NOMO-1 treated with DMSO at 0.1 percent for 48 hours (cell line): Measurements from ENCODE around the gene BMPR1B.

Experiments
- DNase-seq: peaks from one replicate; lab custom pipeline; 2025; ENCODE audit not compliant: unreplicated experiment; lab: John Stamatoyannopoulos, UW

The BMPR1B gene

DNA sequence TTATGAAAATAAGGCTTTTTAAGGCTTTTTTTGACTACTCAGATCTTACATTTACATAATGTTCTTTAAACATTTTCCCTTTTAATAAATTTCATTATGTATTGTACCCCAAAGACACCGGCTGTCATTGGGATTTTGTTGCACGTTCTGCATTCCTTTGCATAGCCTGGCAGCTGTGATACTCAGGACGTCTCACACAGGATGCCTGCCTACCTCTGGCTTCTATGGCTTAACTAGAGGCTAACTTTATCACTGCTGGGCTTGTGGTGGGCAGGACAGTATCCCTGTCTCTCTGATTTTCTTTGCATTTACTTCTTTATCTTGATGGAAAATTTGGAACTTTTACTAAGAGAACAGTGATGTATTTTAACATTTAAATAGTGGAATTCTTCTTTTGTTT lies 147.8 kb downstream of the BMPR1B start:
- no peak for DNase-seq

DNA sequence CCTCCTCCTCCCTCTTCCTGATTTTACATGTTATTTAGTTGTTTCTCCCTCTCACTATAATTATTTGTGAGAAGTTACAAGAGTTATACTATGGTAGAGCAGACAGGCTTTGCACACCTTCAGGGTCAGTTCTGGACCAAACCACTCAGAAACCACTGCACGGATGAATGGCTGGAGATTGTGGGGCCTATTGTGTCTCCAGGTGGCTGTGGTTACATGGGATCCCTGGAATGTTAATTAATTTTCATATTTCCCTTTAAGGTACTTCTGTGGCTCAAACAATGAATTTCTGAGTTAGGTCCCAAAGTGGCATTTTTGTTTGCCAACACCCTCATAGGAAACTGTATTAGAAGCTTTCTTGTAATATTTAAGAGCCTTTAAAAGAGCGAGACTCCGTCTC lies 151.9 kb downstream of the BMPR1B start:
- DNase-seq, result no peak

DNA sequence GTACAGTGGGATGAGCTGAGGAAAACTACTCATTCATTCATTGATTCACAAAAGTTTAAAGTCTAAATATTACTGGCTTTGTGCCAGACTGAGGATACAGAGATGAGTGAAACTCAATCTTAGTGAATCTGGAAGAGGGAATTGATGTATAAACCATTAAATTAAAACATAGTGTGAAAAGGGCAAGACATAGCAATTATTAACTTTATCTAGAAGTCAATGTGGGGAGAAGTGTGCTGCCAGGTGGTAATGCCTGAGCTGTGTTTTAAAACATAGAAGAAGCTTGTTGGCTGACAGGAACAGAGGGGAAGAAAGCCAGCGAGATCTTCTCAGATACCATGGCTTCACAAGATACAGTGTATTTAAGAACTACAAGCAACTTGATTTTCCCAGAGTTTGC lies 153.4 kb downstream of the BMPR1B start:
- no peak for DNase-seq

DNA sequence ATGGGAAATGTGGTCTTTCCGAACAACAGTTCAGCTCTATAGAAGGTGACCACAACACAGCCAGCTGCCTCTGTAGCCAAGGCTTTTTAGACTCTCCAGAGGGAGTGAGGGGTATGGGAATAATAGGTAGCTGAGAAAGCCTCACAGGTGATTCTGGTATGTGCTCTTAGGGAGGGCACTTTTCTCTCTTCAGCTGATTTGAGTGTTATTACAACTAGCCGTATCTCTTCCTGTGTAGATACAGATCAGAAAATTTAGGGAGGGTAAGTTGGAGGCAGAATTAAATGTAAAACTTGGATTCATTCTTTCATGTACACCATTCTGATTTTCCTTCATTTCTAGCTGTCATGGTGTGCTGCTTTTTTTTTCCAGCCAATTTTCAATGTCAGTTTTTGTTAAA lies 154.9 kb downstream of the BMPR1B start:
- no peak for DNase-seq

- DNase-seq, result no peak
Observed at GRCh38 chr4:94913316-94913715, 155.6 kb downstream of the BMPR1B start.

DNA sequence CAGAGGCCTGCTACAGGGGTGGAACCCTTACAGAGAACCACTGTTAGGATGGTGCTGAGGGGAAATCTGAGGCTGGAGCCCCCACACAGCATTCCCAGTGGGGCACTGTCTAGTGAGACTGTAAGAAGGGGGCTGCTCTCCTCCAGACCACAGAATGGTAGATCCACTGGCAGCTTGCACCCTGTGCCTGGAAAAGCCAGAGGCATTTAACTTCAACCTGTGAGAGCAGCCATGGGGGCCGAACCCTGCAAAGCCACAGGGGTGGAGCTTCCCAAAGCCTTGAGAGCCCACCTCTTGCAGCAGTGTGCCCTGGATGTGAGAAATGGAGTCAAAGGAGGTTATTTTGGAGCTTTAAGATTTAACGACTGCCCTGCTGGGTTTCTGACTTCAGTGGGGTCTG lies 159.4 kb downstream of the BMPR1B start:
- no peak for DNase-seq

GRCh38 chr4:94918543-94918942 lies 160.8 kb downstream of the BMPR1B start:
- no peak for DNase-seq

DNA sequence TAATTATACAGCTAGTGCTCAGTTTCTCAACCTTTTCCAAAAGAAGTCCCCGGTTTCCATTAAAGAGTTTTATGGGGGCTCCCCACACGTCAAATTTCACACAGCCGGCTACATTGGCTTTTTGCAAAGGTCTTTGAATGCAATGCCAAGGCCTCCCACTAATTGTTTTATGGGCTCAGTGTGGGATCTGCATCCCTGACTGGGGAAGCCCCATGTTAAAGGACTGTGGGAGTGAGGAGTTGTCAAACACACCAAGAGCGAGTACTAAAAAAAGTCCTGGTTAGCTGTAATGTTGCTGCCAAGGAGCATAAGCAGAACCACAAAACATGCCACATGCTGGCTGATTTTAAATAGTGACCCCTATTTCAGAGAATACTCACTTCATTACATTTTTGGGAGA lies 162.6 kb downstream of the BMPR1B start:
- DNase-seq, result no peak

- DNase-seq, result no peak
Observed at GRCh38 chr4:94924566-94924965, 166.8 kb downstream of the BMPR1B start.

GRCh38 chr4:94925764-94926347 lies 168.1 kb downstream of the BMPR1B start:
- DNase-seq, result no peak

- no peak for DNase-seq
Observed at GRCh38 chr4:94926936-94927335, 169.2 kb downstream of the BMPR1B start.

DNA sequence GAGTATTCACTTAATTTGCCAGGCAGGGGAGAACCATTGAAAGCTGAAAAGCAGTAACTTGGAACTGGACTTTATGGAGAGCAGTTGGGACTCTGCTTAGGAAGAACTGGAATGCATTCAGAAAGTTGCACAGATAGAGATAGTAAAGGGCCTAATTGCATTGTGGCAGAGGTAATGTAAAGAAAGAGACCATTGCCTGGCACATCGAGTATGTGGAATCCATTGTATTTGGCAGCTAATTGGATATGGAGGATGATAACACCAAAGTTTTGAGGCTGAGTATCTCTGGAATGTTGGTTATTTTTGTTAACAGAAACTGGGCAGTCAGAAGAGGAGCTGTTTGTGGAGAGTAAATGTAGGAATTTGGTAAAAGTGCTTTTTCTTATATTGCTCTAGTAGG lies 169.9 kb downstream of the BMPR1B start:
- no peak for DNase-seq

DNA sequence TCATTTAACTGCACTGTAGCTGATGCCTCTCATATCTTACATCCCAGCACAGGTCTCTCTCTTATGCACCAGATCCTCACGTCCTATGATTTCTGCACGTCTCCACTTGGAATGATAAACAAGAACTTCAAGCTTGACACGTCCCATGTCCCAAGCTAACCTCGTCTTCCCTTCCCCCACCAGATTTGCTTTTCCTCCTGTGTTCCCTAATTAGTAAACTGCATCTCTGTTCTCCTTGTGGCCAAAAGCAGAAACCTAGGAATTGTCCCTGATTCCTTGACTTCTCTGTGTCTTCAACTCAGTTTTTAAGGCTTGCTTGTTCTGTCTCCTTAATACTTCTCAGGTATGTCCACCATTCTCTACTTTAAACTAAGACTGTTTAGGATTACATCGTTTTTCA lies 171.9 kb downstream of the BMPR1B start:
- no peak for DNase-seq

DNA sequence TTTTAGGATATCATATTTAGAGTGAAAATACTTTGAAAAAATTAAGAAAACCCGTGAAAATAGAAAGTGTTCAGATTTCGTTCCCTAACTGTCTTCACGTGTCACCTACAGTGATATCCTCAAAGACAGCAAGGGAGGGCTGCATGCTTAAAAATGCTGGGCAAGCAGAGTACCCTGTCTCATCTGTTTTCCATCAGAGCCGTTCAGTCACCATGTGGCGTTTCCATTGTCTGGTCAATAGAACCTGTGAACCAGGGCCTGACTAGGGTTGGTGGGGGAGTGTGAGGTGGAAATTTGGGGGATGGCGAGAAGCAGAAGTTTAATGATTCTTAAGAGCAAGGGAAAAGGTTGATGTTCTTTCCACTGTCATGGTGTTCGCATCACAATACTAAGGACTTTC lies 173.9 kb downstream of the BMPR1B start:
- no peak for DNase-seq

GRCh38 chr4:94932366-94932765 lies 174.6 kb downstream of the BMPR1B start:
- DNase-seq, result no peak

DNA sequence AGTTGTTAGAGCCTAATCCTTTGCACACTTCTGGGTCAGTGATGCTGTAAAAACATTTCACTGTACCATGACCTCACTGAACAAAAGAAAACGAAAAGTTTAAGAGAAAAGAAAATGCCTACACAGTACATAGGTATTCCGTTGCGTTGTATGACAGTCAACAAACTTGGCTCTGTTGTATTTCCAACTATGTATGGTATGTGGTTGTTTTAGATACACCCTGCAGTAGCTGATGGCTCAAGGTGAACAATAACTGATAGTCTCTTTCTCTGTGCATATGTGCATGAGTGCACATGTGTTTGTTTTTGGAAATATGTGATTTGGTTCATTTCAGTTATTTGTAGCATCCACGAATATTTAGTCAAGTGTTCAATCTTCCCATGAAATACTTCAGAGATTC lies 176.0 kb downstream of the BMPR1B start:
- DNase-seq, result no peak

DNA sequence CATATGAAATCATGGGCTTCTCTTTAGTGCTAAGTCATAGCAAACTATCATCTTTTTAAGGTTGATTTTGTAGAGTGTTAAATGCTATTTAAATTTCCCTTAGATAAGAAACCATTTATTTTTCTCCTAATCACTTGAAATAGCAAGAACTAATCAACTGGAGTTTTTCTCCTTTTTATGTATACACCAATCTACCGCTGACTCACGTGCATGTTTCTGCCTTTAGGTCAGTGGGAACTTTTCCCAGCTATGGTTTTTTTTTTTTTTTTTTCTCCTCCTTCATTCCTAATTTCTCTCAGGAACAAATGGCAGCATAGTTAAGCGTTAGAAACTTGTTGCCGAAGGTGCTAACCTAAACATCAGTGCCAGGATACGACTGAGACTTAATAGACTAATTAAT lies 176.4 kb downstream of the BMPR1B start:
- DNase-seq, result no peak

GRCh38 chr4:94934864-94935263 lies 177.1 kb downstream of the BMPR1B start:
- DNase-seq, result no peak

- DNase-seq, result no peak
Observed at GRCh38 chr4:94936854-94937253, 179.1 kb downstream of the BMPR1B start.

DNA sequence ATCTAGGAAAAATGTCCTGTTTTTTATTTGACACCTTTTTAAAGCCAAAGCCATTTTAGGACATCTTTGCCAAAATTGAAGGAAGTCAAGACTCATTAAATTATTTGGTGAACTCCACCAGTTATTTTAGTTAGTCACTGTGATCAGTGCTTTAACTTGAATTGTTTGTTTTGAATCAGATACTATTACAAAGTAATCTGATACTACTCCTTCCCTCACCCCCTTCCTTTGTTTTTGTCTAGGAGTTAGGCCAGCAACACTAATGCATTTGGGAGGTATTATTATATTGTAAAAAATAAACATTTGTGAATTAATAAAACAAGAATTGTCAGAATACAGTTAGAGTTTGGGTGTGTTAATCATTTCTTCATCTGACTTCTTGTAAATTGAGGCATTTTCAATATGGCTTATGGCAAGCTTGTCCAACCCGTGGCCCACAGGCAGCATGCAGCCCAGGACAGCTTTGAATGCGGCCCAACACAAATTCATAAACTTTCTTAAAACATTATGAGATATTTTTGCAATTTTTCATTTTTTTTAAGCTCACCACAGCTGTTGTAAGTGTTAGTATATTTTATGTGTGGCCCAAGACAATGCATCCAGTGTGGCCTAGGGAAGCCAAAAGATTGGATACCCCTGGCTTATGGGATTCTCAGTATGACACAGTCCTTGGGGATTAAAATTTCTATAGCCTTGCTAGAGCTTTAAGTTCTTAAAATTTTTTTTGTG lies 182.2 kb downstream of the BMPR1B start:
- no peak for DNase-seq

- no peak for DNase-seq
Observed at GRCh38 chr4:94940520-94940908, 182.8 kb downstream of the BMPR1B start.

- no peak for DNase-seq
Observed at GRCh38 chr4:94941706-94942105, 184.0 kb downstream of the BMPR1B start.

GRCh38 chr4:94944726-94945125 lies 187.0 kb downstream of the BMPR1B start:
- DNase-seq, result no peak
